ENCODE data around the gene VASH1.

GRCh38 chr14:76780875-76781647, 19.8 kb downstream of the VASH1 start:
- TF ChIP-seq CTCF (conservative IDR thresholded peaks at IDR 0.05; ENCODE audit: low read depth in 2 of 2): no peak
- TF ChIP-seq POLR2AphosphoS5 (IDR thresholded peaks at IDR 0.05; ENCODE audit: low read depth): no peak
- no peak for TF ChIP-seq JUNB (IDR thresholded peaks at IDR 0.05; ENCODE audit: unreplicated experiment)
- TF ChIP-seq, protein P1, sequence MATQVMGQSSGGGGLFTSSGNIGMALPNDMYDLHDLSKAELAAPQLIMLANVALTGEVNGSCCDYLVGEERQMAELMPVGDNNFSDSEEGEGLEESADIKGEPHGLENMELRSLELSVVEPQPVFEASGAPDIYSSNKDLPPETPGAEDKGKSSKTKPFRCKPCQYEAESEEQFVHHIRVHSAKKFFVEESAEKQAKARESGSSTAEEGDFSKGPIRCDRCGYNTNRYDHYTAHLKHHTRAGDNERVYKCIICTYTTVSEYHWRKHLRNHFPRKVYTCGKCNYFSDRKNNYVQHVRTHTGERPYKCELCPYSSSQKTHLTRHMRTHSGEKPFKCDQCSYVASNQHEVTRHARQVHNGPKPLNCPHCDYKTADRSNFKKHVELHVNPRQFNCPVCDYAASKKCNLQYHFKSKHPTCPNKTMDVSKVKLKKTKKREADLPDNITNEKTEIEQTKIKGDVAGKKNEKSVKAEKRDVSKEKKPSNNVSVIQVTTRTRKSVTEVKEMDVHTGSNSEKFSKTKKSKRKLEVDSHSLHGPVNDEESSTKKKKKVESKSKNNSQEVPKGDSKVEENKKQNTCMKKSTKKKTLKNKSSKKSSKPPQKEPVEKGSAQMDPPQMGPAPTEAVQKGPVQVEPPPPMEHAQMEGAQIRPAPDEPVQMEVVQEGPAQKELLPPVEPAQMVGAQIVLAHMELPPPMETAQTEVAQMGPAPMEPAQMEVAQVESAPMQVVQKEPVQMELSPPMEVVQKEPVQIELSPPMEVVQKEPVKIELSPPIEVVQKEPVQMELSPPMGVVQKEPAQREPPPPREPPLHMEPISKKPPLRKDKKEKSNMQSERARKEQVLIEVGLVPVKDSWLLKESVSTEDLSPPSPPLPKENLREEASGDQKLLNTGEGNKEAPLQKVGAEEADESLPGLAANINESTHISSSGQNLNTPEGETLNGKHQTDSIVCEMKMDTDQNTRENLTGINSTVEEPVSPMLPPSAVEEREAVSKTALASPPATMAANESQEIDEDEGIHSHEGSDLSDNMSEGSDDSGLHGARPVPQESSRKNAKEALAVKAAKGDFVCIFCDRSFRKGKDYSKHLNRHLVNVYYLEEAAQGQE (IDR thresholded peaks at IDR 0.05; ENCODE audit: unreplicated experiment): no peak
- no peak for TF ChIP-seq NANOG (IDR thresholded peaks at IDR 0.05; ENCODE audit: borderline replicate concordance)
- TF ChIP-seq ZNF331 (CRISPR knock-in tag; IDR thresholded peaks at IDR 0.05; ENCODE audit: low read depth): no peak
